Osteoblast (primary cell): ENCODE measurements around the gene GHDC. TPM values are rescaled to one million over a fixed set of nuclear protein-coding genes. Genes with fewer than 3 reads are reported as not detected.
"Not testable (repeated sequence)": the region's sequence is repeated elsewhere in the genome, so short reads cannot be mapped to it uniquely, and the experiment has no call there.

ENCODE experiments used
- DNase-seq: peaks from one replicate; pipeline ENCODE4 v3.0.0; 2011; ENCODE audit warnings: low spot score, mixed read lengths; ENCODE audit not compliant: insufficient read length; ENCODE audit errors: missing footprints
- H2AFZ ChIP-seq: 2 replicates; pipeline ENCODE4 v1.6.0; 2011; ENCODE audit warnings: mild to moderate bottlenecking, low read length
- H3K27ac ChIP-seq: 2 replicates; pipeline ENCODE4 v1.5.1; 2011; ENCODE audit warnings: mild to moderate bottlenecking, low read depth, low read length, moderate library complexity
- H3K27me3 ChIP-seq: 2 replicates; pipeline ENCODE4 v1.6.0; 2012; ENCODE audit warnings: mild to moderate bottlenecking, control low read depth, inconsistent platforms, low read length, moderate library complexity; ENCODE audit not compliant: insufficient read depth
- H3K36me3 ChIP-seq: 2 replicates; pipeline ENCODE4 v1.5.1; 2011; ENCODE audit warnings: mild to moderate bottlenecking, low read length, control low read depth, moderate library complexity; ENCODE audit not compliant: insufficient read depth
- H3K4me1 ChIP-seq: 2 replicates; pipeline ENCODE4 v1.5.1; 2011; ENCODE audit warnings: mild to moderate bottlenecking, low read length, control low read depth, moderate library complexity; ENCODE audit not compliant: insufficient read depth
- H3K4me2 ChIP-seq: 2 replicates; pipeline ENCODE4 v1.6.0; 2011; ENCODE audit warnings: mild to moderate bottlenecking, low read length; ENCODE audit not compliant: insufficient read depth
- H3K4me3 ChIP-seq: fragments of 200-600 bp; sonication (generic); 3 replicates; pipeline ENCODE4 v1.5.1; 2012; ENCODE audit warnings: mild to moderate bottlenecking, low read length, inconsistent platforms; ENCODE audit not compliant: insufficient read depth
- H3K79me2 ChIP-seq: 2 replicates; pipeline ENCODE4 v1.6.0; 2012; ENCODE audit warnings: mild to moderate bottlenecking, low read length, control low read depth, inconsistent platforms; ENCODE audit not compliant: insufficient read depth
- H3K9me3 ChIP-seq: 2 replicates; pipeline ENCODE4 v1.5.1; 2011; ENCODE audit warnings: low read depth, low read length, control low read depth
- H4K20me1 ChIP-seq: 2 replicates; pipeline ENCODE4 v1.6.0; 2012; ENCODE audit warnings: mild to moderate bottlenecking, low read length, control low read depth; ENCODE audit not compliant: insufficient read depth
- total RNA-seq: library from RNA; depleted of rRNA; stranded (reverse); fragments of >200 nt; gene quantifications from 2 replicates; pipeline ENCODE4 v1.2.3, GENCODE V29; 2012
- TF ChIP-seq, protein P1 (sequence below): IDR thresholded peaks from 2 replicates; pipeline ENCODE4 v1.5.1; 2011; ENCODE audit warnings: mild to moderate bottlenecking, low read depth, low read length, moderate library complexity; ENCODE audit errors: extremely low read depth

Gene GHDC
- total RNA-seq, 1 donor, result 31.8 TPM

GRCh38 chr17:42212382-42212781 is 18.1 kb upstream of the GHDC start:
- Histone ChIP-seq H3K4me2 (no peak overlapping the region), H3K36me3 (peaks cover 46% of the 10 kb centered on the region), H3K9me3 (no peaks in the 10 kb centered on the region), H3K4me1 (no peaks in the 10 kb centered on the region), H3K4me3 (no peak overlapping the region), H3K27me3 (no peaks in the 10 kb centered on the region), H3K27ac (no peak overlapping the region), H3K79me2 (no peaks in the 10 kb centered on the region), H2AFZ (no peak overlapping the region), H4K20me1 (no peaks in the 10 kb centered on the region)
- no peak for DNase-seq
- TF ChIP-seq, protein P1, sequence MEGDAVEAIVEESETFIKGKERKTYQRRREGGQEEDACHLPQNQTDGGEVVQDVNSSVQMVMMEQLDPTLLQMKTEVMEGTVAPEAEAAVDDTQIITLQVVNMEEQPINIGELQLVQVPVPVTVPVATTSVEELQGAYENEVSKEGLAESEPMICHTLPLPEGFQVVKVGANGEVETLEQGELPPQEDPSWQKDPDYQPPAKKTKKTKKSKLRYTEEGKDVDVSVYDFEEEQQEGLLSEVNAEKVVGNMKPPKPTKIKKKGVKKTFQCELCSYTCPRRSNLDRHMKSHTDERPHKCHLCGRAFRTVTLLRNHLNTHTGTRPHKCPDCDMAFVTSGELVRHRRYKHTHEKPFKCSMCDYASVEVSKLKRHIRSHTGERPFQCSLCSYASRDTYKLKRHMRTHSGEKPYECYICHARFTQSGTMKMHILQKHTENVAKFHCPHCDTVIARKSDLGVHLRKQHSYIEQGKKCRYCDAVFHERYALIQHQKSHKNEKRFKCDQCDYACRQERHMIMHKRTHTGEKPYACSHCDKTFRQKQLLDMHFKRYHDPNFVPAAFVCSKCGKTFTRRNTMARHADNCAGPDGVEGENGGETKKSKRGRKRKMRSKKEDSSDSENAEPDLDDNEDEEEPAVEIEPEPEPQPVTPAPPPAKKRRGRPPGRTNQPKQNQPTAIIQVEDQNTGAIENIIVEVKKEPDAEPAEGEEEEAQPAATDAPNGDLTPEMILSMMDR, result no peak

DNA sequence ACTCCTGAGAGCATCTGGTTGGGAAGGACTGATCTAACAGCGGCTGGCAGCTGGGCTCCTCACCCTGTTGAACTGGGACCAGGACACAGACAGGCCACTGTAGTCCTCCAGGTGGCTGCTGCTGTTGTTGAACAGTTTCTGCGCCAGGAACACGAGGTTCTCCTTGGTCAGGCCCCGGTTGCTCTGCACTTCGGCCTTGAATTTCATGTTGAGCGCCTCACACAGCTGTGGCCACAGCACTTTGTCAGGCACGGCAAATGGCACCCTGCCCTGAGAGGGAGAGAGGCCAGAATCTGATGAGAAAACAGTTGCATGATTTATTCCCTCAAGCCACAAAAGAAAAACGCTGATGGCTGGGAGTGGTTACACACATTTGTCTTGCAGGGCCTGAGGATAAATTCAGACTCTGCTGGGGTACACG is 17.6 kb upstream of the GHDC start:
- H3K4me2 ChIP-seq, result not testable (repeated sequence)

DNA sequence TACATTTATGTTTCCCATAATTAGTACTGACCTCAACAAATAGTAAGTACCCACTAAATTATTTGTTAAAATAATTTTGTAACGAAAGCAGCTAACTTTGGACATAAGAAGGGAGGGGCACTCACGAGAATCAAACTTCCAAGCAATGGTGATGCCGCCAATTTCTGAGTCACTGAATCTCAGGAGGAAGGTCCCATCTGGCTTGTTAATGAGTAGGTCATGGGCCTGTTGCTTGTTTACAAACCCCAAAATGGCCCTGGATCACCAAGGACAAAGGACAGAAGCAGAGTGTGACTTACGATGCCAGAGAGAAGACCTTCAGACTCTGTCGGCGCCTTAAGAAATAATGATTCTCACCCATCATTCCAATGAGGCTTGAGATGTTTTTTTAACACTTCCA is 15.8 kb upstream of the GHDC start:
- Histone ChIP-seq H3K9me3 (no peaks in the 10 kb centered on the region), H3K79me2 (no peaks in the 10 kb centered on the region), H4K20me1 (no peaks in the 10 kb centered on the region), H3K4me1 (no peaks in the 10 kb centered on the region), H3K27me3 (no peaks in the 10 kb centered on the region), H3K36me3 (peaks cover 43% of the 10 kb centered on the region), H3K4me2 (no peak overlapping the region), H2AFZ (no peak overlapping the region), H3K27ac (no peak overlapping the region), H3K4me3 (no peak overlapping the region)
- TF ChIP-seq, protein P1, result no peak
- no peak for DNase-seq

More for the DNA sequence above, 17.6 kb upstream of the GHDC start:
- peaks cover 46% of the 10 kb centered on the region for H3K36me3 ChIP-seq
- not testable (repeated sequence) for DNase-seq, H3K27ac ChIP-seq, H3K4me1 ChIP-seq, H3K9me3 ChIP-seq, H3K4me3 ChIP-seq, H4K20me1 ChIP-seq, H3K27me3 ChIP-seq, H2AFZ ChIP-seq, H3K79me2 ChIP-seq

GRCh38 chr17:42206153-42206612 is 11.9 kb upstream of the GHDC start:
- H3K4me3 ChIP-seq, H3K4me1 ChIP-seq, H3K27me3 ChIP-seq, H3K9me3 ChIP-seq, H4K20me1 ChIP-seq, H3K79me2 ChIP-seq, DNase-seq, H3K27ac ChIP-seq, H2AFZ ChIP-seq, H3K4me2 ChIP-seq: not testable (repeated sequence)
- H3K36me3 ChIP-seq, result peaks cover 46% of the 10 kb centered on the region

GRCh38 chr17:42203354-42203753 is 9.1 kb upstream of the GHDC start:
- no peaks in the 10 kb centered on the region for H3K27me3 ChIP-seq
- TF ChIP-seq, protein P1, result no peak
- H3K27ac ChIP-seq, result no peak overlapping the region
- peaks cover 35% of the 10 kb centered on the region for H3K36me3 ChIP-seq
- H2AFZ ChIP-seq, result no peak overlapping the region
- no peak overlapping the region for H3K4me3 ChIP-seq
- no peak overlapping the region for H3K4me2 ChIP-seq
- no peaks in the 10 kb centered on the region for H4K20me1 ChIP-seq
- no peaks in the 10 kb centered on the region for H3K4me1 ChIP-seq
- H3K9me3 ChIP-seq, result no peaks in the 10 kb centered on the region
- no peaks in the 10 kb centered on the region for H3K79me2 ChIP-seq
- DNase-seq, result no peak
